Upper lobe of left lung (tissue), 4 donors: ENCODE data around the gene PPP1CA.

Experiments
- CTCF ChIP-seq, 6 experiments: fragments of 450-650 bp in 4 of 6; fragments of 200-600 bp in 2 of 6; sonication (generic) in 2 of 6; IDR thresholded peaks; one replicate each; pipeline ENCODE4 v1.5.1; 2016 to 2019; ENCODE audit warnings: antibody characterized with exemption in 6 of 6
- EP300 ChIP-seq, 4 donors: sonication (generic); formaldehyde crosslinking; IDR thresholded peaks; one replicate each; pipeline ENCODE4 v1.5.1; 2017; ENCODE audit warnings: antibody characterized with exemption in 4 of 4, control low read depth in 2 of 4
- POLR2A ChIP-seq, 4 donors: fragments of 450-650 bp; IDR thresholded peaks; one replicate each; pipeline ENCODE4 v1.5.1; 2016 to 2017; ENCODE audit warnings: antibody characterized with exemption in 4 of 4, mild to moderate bottlenecking in 2 of 4
- POLR2AphosphoS5 ChIP-seq, 2 donors: sonication (generic); formaldehyde crosslinking; IDR thresholded peaks; one replicate each; pipeline ENCODE4 v1.5.1; 2017; ENCODE audit warnings: antibody characterized with exemption in 2 of 2

- no peak for TF ChIP-seq CTCF (IDR thresholded peaks at IDR 0.05)
- no peak for TF ChIP-seq POLR2A (IDR thresholded peaks at IDR 0.05)
- TF ChIP-seq POLR2AphosphoS5 (IDR thresholded peaks at IDR 0.05), result no peak
- no peak for TF ChIP-seq EP300 (IDR thresholded peaks at IDR 0.05)
Measured at GRCh38 chr11:67368621-67369020, 33.0 kb downstream of the PPP1CA start.
